Omental fat pad (tissue), 4 donors: ENCODE measurements around the gene KCNQ1. TPM values are rescaled to one million over a fixed set of nuclear protein-coding genes. Genes with fewer than 3 reads are reported as not detected.

ENCODE experiments used
- ATAC-seq: fragments of 150-250 bp; one replicate; pipeline ENCODE4 v1.9.1; 2016; ENCODE audit warnings: mild to moderate bottlenecking, moderate library complexity; ENCODE audit not compliant: low FRiP score
- DNase-seq: peaks from one replicate; pipeline ENCODE4 v3.0.0-alpha.2; 2019; ENCODE audit warnings: low spot score
- CTCF ChIP-seq, 3 donors: fragments of 450-650 bp; IDR thresholded peaks; one replicate each; pipeline ENCODE4 v1.5.1; 2016 to 2017; ENCODE audit warnings: antibody characterized with exemption in 3 of 3, mild to moderate bottlenecking in 3 of 3, moderate library complexity in 2 of 3
- total RNA-seq, 4 donors: library from RNA; depleted of rRNA; stranded (reverse); fragments of >200 nt; gene quantifications; one replicate each; pipeline ENCODE4 v1.1.0, GENCODE V29; 2016

KCNQ1 gene
- total RNA-seq, 4 donors from 2014 or later, result 4.5 to 5.9 (median 5.2) TPM

- DNase-seq (no peak), ATAC-seq (no peak)
- no peak for TF ChIP-seq CTCF (IDR thresholded peaks at IDR 0.05)
Measured at GRCh38 chr11:2426221-2426620, 18.6 kb upstream of the KCNQ1 start.

- TF ChIP-seq CTCF (IDR thresholded peaks at IDR 0.05), result no peak
- ATAC-seq, result no peak
- DNase-seq, result no peak
Measured at GRCh38 chr11:2426826-2427521, 17.8 kb upstream of the KCNQ1 start.

- ATAC-seq, result no peak
- no peak for TF ChIP-seq CTCF (IDR thresholded peaks at IDR 0.05)
- no peak for DNase-seq
Measured at GRCh38 chr11:2427721-2428321, 17.0 kb upstream of the KCNQ1 start.

- peak; percentile 26 for ATAC-seq
- DNase-seq, result peak; percentile 98
- peak in 2 of 3 donors; percentile 37 to 65 for TF ChIP-seq CTCF (IDR thresholded peaks at IDR 0.05)
Measured at GRCh38 chr11:2428322-2428795, 16.4 kb upstream of the KCNQ1 start.

- no peak for TF ChIP-seq CTCF (IDR thresholded peaks at IDR 0.05)
- no peak for DNase-seq
- no peak for ATAC-seq
Measured at GRCh38 chr11:2431395-2431794, 13.4 kb upstream of the KCNQ1 start.

GRCh38 chr11:2432171-2432621 lies 12.6 kb upstream of the KCNQ1 start:
- DNase-seq, result no peak
- TF ChIP-seq CTCF (IDR thresholded peaks at IDR 0.05), result no peak

GRCh38 chr11:2432628-2433071 lies 12.2 kb upstream of the KCNQ1 start:
- ATAC-seq, result no peak
- DNase-seq, result no peak
- TF ChIP-seq CTCF (IDR thresholded peaks at IDR 0.05), result no peak

More at GRCh38 chr11:2432171-2432621, 12.6 kb upstream of the KCNQ1 start:
- ATAC-seq, result no peak
